PFSK-1 (cell line): ENCODE measurements around the gene STAT6.

Experiments
- POLR2AphosphoS5 ChIP-seq: IDR thresholded peaks from 2 replicates; pipeline ENCODE4 v1.6.1; 2012; ENCODE audit warnings: low read depth, mild to moderate bottlenecking, control low read depth, low read length, moderate library complexity
- TAF1 ChIP-seq: IDR thresholded peaks from 2 replicates; pipeline ENCODE4 v1.6.1; 2012; ENCODE audit warnings: low read length, control low read depth, borderline replicate concordance; ENCODE audit not compliant: insufficient read depth

DNA sequence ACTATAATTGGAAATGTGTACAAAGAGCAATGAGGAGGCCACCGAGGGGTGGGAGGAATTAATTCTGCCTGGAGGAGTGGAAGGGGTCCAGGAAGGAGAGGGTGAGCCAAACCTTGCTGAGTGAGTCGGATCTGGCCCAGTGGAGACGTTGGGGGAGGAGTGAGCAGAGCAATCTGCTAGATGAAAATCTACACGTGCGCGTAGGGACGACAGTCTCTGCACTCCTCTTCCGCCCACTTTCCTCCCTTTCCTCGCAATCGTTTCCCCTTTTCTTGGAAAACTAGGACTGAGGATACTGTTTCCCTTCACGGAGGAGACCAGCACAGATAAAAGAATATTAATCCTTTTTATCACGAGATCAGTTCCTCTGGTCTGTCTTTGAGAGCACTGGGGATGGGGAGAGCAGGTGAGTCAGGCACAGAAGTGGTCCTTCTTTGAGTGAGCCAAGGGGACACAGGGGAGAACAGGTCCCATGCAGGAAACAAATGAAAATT lies 25.1 kb downstream of the STAT6 start:
- TF ChIP-seq TAF1 (no peak), POLR2AphosphoS5 (no peak; the same call in 1 of the 2 replicates)
